ENCODE data around the gene METTL3. TPM values are rescaled to one million over a fixed set of nuclear protein-coding genes. Genes with fewer than 3 reads are reported as not detected.

Gene METTL3
- total and polyA plus RNA-seq, 2 donors (not counting 3 experiments of a cell fraction or from before 2014, with no cell fraction given), result 65.0 to 85.3 TPM

GRCh38 chr14:21454843-21455544 lies 56.1 kb downstream of the METTL3 start:
- DNase-seq (ENCODE audit: low read depth, low spot score), result no peak
- TF ChIP-seq EZH2 (IDR thresholded peaks at IDR 0.05; ENCODE audit: borderline replicate concordance, low read depth, low read length, severe bottlenecking), result no peak
- no peak for TF ChIP-seq GATA2 (IDR thresholded peaks at IDR 0.05; ENCODE audit: insufficient read depth, insufficient read length, low read depth, low read length)
- no peak for TF ChIP-seq MYC (IDR thresholded peaks at IDR 0.05; ENCODE audit: low read depth, low read length)
- TF ChIP-seq POLR2A (IDR thresholded peaks at IDR 0.05; ENCODE audit: low read depth, low read length), result no peak
- TF ChIP-seq CTCF (IDR thresholded peaks at IDR 0.05; ENCODE audit: extremely low read depth in 1 of 2, insufficient read depth in 1 of 2, low read depth in 1 of 2, low read length in 2 of 2), result no peak
- no peak for TF ChIP-seq POLR2AphosphoS5 (IDR thresholded peaks at IDR 0.05; ENCODE audit: insufficient read depth, low read depth, low read length)
- TF ChIP-seq FOS (IDR thresholded peaks at IDR 0.05; ENCODE audit: borderline replicate concordance, insufficient read depth, low read length), result no peak
- TF ChIP-seq JUN (IDR thresholded peaks at IDR 0.05; ENCODE audit: borderline replicate concordance, insufficient read depth, insufficient read length, low read depth), result no peak
- peak overlapping the region; percentile 90 for H3K9ac ChIP-seq (replicated peaks; ENCODE audit: extremely low read depth, insufficient read depth, low read length)
- H3K36me3 ChIP-seq (ENCODE audit: control insufficient read depth in 2 of 2, extremely low read depth in 1 of 2, insufficient read depth in 2 of 2, low read length in 2 of 2), result peaks cover 0 to 6% of the 10 kb centered on the region in 2 experiments
- peak overlapping the region; percentile 90 for H3K4me2 ChIP-seq (ENCODE audit: insufficient read depth, low read length)
- no peaks in the 10 kb centered on the region for H3K9me3 ChIP-seq (replicated peaks; ENCODE audit: control insufficient read depth, insufficient read depth, low read length)
- no peak overlapping the region for H2AFZ ChIP-seq (ENCODE audit: low read depth, low read length)
- FAIRE-seq, result no peak
- CTCF ChIA-PET, result interaction anchor here (0.8 to 2.9 kb wide), 5 partner anchors 9 to 44 kb away, joined by 3 to 26 read pairs (median 14); partner anchors contain the start of genes RAB2B and TOX4
- no TSS peak for BruUV-seq (replicated peaks)
- peaks cover 21% of the 10 kb centered on the region for H3K4me1 ChIP-seq (ENCODE audit: control insufficient read depth, extremely low read depth, insufficient read depth, low read length)
- dilution Hi-C loops (cut with MboI; ENCODE audit: extremely low pct_ligation_motif_present, low sequenced_read_pairs) (no loop called here), intact Hi-C loops (cut with micrococcal nuclease) (no loop called here)
- no peaks in the 10 kb centered on the region for H3K27me3 ChIP-seq (ENCODE audit: control insufficient read depth in 2 of 2, insufficient read depth in 2 of 2, low read length in 2 of 2)
- H3K79me2 ChIP-seq (ENCODE audit: control insufficient read depth, insufficient read depth, low read length), result peaks cover 56% of the 10 kb centered on the region
- peak overlapping the region; percentile 59 for H3K27ac ChIP-seq (ENCODE audit: insufficient read depth, low read depth, low read length)
- H4K20me1 ChIP-seq (replicated peaks; ENCODE audit: control insufficient read depth, extremely low read depth, insufficient read depth, low read length), result no peaks in the 10 kb centered on the region
- POLR2A ChIA-PET, result interaction anchor here (2.9 kb wide), 1 partner anchor 18 kb away, joined by 23 read pairs; no protein-coding TSS in a partner anchor
- H3K4me3 ChIP-seq (replicated peaks in 1 of 3; ENCODE audit: insufficient read depth in 1 of 3, low read depth in 1 of 3, low read length in 3 of 3), result peak overlapping the region; percentile 84 to 93 (median 91)
- H3K9me1 ChIP-seq (replicated peaks; ENCODE audit: control insufficient read depth, extremely low read depth, insufficient read depth, low read length), result no peaks in the 10 kb centered on the region

Measured in endothelial cell of umbilical vein (primary cell).